ENCODE results near the gene NAXD. TPM values are rescaled to one million over a fixed set of nuclear protein-coding genes. Genes with fewer than 3 reads are reported as not detected.

The NAXD gene
- polyA plus RNA-seq, 4 donors: 30.1 to 59.3 (median 36.9) TPM

GRCh38 chr13:110677731-110678545, 62.6 kb downstream of the NAXD start:
- peaks cover 6 to 62% (median 14%) of the 10 kb centered on the region in 3 donors for H3K36me3 ChIP-seq (ENCODE audit: control insufficient read depth in 3 of 3, insufficient read depth in 2 of 3, low read depth in 1 of 3, low read length in 3 of 3)
- no peak overlapping the region for H3K4me3 ChIP-seq (ENCODE audit: low read depth in 1 of 3, low read length in 3 of 3)
- H3K4me1 ChIP-seq (ENCODE audit: control insufficient read depth in 3 of 3, insufficient read depth in 2 of 3, low read depth in 1 of 3, low read length in 2 of 3): no peaks in the 10 kb centered on the region
- H3K27me3 ChIP-seq (ENCODE audit: control insufficient read depth in 3 of 3, insufficient read depth in 3 of 3, low read length in 3 of 3): no peaks in the 10 kb centered on the region
- 92 to 95% (median 94%) methylated on average over 28 of the region's 28 CpGs for WGBS, 3 donors
- H3K27ac ChIP-seq (ENCODE audit: low read depth in 1 of 3, low read length in 2 of 3): no peak overlapping the region
- FAIRE-seq: no peak
- H3K9me3 ChIP-seq (ENCODE audit: control insufficient read depth in 2 of 2, insufficient read depth in 1 of 2, low read depth in 1 of 2, low read length in 1 of 2): no peaks in the 10 kb centered on the region
- no peak for DNase-seq

GRCh38 chr13:110680852-110681251, 65.5 kb downstream of the NAXD start:
- H3K27me3 ChIP-seq (ENCODE audit: control insufficient read depth in 3 of 3, insufficient read depth in 3 of 3, low read length in 3 of 3): no peaks in the 10 kb centered on the region
- no peaks in the 10 kb centered on the region for H3K9me3 ChIP-seq (ENCODE audit: control insufficient read depth in 2 of 2, insufficient read depth in 1 of 2, low read depth in 1 of 2, low read length in 1 of 2)
- peak in 1 of 2 donors; percentile 20 for DNase-seq
- no peak overlapping the region for H3K27ac ChIP-seq (ENCODE audit: low read depth in 1 of 3, low read length in 2 of 3)
- FAIRE-seq: no peak
- H3K36me3 ChIP-seq (ENCODE audit: control insufficient read depth in 3 of 3, insufficient read depth in 2 of 3, low read depth in 1 of 3, low read length in 3 of 3): peaks cover 8 to 74% (median 10%) of the 10 kb centered on the region in 3 donors
- H3K4me3 ChIP-seq (ENCODE audit: low read depth in 1 of 3, low read length in 3 of 3): no peak overlapping the region
- 72 to 87% (median 80%) methylated on average over 7 of the region's 7 CpGs for WGBS, 3 donors
- H3K4me1 ChIP-seq (ENCODE audit: control insufficient read depth in 3 of 3, insufficient read depth in 2 of 3, low read depth in 1 of 3, low read length in 2 of 3): peaks cover 0 to 19% (median 7%) of the 10 kb centered on the region in 3 donors

- no peaks in the 10 kb centered on the region for H3K27me3 ChIP-seq (ENCODE audit: control insufficient read depth in 3 of 3, insufficient read depth in 3 of 3, low read length in 3 of 3)
- no peaks in the 10 kb centered on the region for H3K9me3 ChIP-seq (ENCODE audit: control insufficient read depth in 2 of 2, insufficient read depth in 1 of 2, low read depth in 1 of 2, low read length in 1 of 2)
- 84 to 89% (median 85%) methylated on average over 15 of the region's 15 CpGs for WGBS, 3 donors
- H3K36me3 ChIP-seq (ENCODE audit: control insufficient read depth in 3 of 3, insufficient read depth in 2 of 3, low read depth in 1 of 3, low read length in 3 of 3): peaks cover 6 to 71% (median 8%) of the 10 kb centered on the region in 3 donors
- H3K27ac ChIP-seq (ENCODE audit: low read depth in 1 of 3, low read length in 2 of 3): no peak overlapping the region
- H3K4me3 ChIP-seq (ENCODE audit: low read depth in 1 of 3, low read length in 3 of 3): no peak overlapping the region
- H3K4me1 ChIP-seq (ENCODE audit: control insufficient read depth in 3 of 3, insufficient read depth in 2 of 3, low read depth in 1 of 3, low read length in 2 of 3): peaks cover 0 to 19% (median 7%) of the 10 kb centered on the region in 3 donors
- FAIRE-seq (no peak), DNase-seq (no peak)
Observed at GRCh38 chr13:110681868-110682550, 66.7 kb downstream of the NAXD start.

- Histone ChIP-seq H3K27ac (ENCODE audit: low read depth in 1 of 3, low read length in 2 of 3) (no peak overlapping the region), H3K9me3 (ENCODE audit: control insufficient read depth in 2 of 2, insufficient read depth in 1 of 2, low read depth in 1 of 2, low read length in 1 of 2) (no peaks in the 10 kb centered on the region), H3K4me1 (ENCODE audit: control insufficient read depth in 3 of 3, insufficient read depth in 2 of 3, low read depth in 1 of 3, low read length in 2 of 3) (peaks cover 0 to 19% (median 7%) of the 10 kb centered on the region in 3 donors), H3K36me3 (ENCODE audit: control insufficient read depth in 3 of 3, insufficient read depth in 2 of 3, low read depth in 1 of 3, low read length in 3 of 3) (peaks cover 6 to 73% (median 10%) of the 10 kb centered on the region in 3 donors), H3K4me3 (ENCODE audit: low read depth in 1 of 3, low read length in 3 of 3) (no peak overlapping the region), H3K27me3 (ENCODE audit: control insufficient read depth in 3 of 3, insufficient read depth in 3 of 3, low read length in 3 of 3) (no peaks in the 10 kb centered on the region)
- DNase-seq: no peak
- FAIRE-seq: no peak
- 89 to 95% (median 92%) methylated on average over 12 of the region's 12 CpGs for WGBS, 3 donors
Observed at GRCh38 chr13:110682746-110683145, 67.4 kb downstream of the NAXD start.

GRCh38 chr13:110683203-110683883, 68.0 kb downstream of the NAXD start:
- Histone ChIP-seq H3K27ac (ENCODE audit: low read depth in 1 of 3, low read length in 2 of 3) (peak overlapping the region in 1 of 3 donors; percentile 89), H3K4me3 (ENCODE audit: low read depth in 1 of 3, low read length in 3 of 3) (no peak overlapping the region), H3K36me3 (ENCODE audit: control insufficient read depth in 3 of 3, insufficient read depth in 2 of 3, low read depth in 1 of 3, low read length in 3 of 3) (peaks cover 6 to 73% (median 11%) of the 10 kb centered on the region in 3 donors), H3K27me3 (ENCODE audit: control insufficient read depth in 3 of 3, insufficient read depth in 3 of 3, low read length in 3 of 3) (no peaks in the 10 kb centered on the region), H3K4me1 (ENCODE audit: control insufficient read depth in 3 of 3, insufficient read depth in 2 of 3, low read depth in 1 of 3, low read length in 2 of 3) (peaks cover 0 to 19% (median 7%) of the 10 kb centered on the region in 3 donors), H3K9me3 (ENCODE audit: control insufficient read depth in 2 of 2, insufficient read depth in 1 of 2, low read depth in 1 of 2, low read length in 1 of 2) (no peaks in the 10 kb centered on the region)
- peak; percentile 28 to 36 for DNase-seq
- WGBS, 3 donors: 73 to 80% (median 78%) methylated on average over 5 of the region's 5 CpGs
- FAIRE-seq: peak; percentile 26

- FAIRE-seq (no peak), DNase-seq (no peak)
- peak overlapping the region in 2 of 3 donors; percentile 68 to 89 for H3K27ac ChIP-seq (ENCODE audit: low read depth in 1 of 3, low read length in 2 of 3)
- no peaks in the 10 kb centered on the region for H3K9me3 ChIP-seq (ENCODE audit: control insufficient read depth in 2 of 2, insufficient read depth in 1 of 2, low read depth in 1 of 2, low read length in 1 of 2)
- peaks cover 2 to 72% (median 8%) of the 10 kb centered on the region in 3 donors for H3K36me3 ChIP-seq (ENCODE audit: control insufficient read depth in 3 of 3, insufficient read depth in 2 of 3, low read depth in 1 of 3, low read length in 3 of 3)
- H3K27me3 ChIP-seq (ENCODE audit: control insufficient read depth in 3 of 3, insufficient read depth in 3 of 3, low read length in 3 of 3): no peaks in the 10 kb centered on the region
- WGBS, 3 donors: 94 to 100% (median 96%) methylated on average over 5 of the region's 5 CpGs
- peaks cover 0 to 19% (median 7%) of the 10 kb centered on the region in 3 donors for H3K4me1 ChIP-seq (ENCODE audit: control insufficient read depth in 3 of 3, insufficient read depth in 2 of 3, low read depth in 1 of 3, low read length in 2 of 3)
- H3K4me3 ChIP-seq (ENCODE audit: low read depth in 1 of 3, low read length in 3 of 3): no peak overlapping the region
Observed at GRCh38 chr13:110683921-110684320, 68.6 kb downstream of the NAXD start.

- peaks cover 0 to 19% (median 7%) of the 10 kb centered on the region in 3 donors for H3K4me1 ChIP-seq (ENCODE audit: control insufficient read depth in 3 of 3, insufficient read depth in 2 of 3, low read depth in 1 of 3, low read length in 2 of 3)
- 53 to 67% (median 66%) methylated on average over 8 of the region's 8 CpGs for WGBS, 3 donors
Observed at GRCh38 chr13:110684388-110685056, 69.2 kb downstream of the NAXD start.

More at GRCh38 chr13:110684388-110685056, 69.2 kb downstream of the NAXD start:
- DNase-seq (peak; percentile 50 to 66), FAIRE-seq (no peak)
- Histone ChIP-seq H3K36me3 (ENCODE audit: control insufficient read depth in 3 of 3, insufficient read depth in 2 of 3, low read depth in 1 of 3, low read length in 3 of 3) (peaks cover 2 to 72% (median 8%) of the 10 kb centered on the region in 3 donors), H3K9me3 (ENCODE audit: control insufficient read depth in 2 of 2, insufficient read depth in 1 of 2, low read depth in 1 of 2, low read length in 1 of 2) (no peaks in the 10 kb centered on the region), H3K27me3 (ENCODE audit: control insufficient read depth in 3 of 3, insufficient read depth in 3 of 3, low read length in 3 of 3) (no peaks in the 10 kb centered on the region), H3K27ac (ENCODE audit: low read depth in 1 of 3, low read length in 2 of 3) (peak overlapping the region; percentile 68 to 89 (median 71)), H3K4me3 (ENCODE audit: low read depth in 1 of 3, low read length in 3 of 3) (no peak overlapping the region)
